Measurements from ENCODE around the gene SLC25A15.

Gene SLC25A15

DNA sequence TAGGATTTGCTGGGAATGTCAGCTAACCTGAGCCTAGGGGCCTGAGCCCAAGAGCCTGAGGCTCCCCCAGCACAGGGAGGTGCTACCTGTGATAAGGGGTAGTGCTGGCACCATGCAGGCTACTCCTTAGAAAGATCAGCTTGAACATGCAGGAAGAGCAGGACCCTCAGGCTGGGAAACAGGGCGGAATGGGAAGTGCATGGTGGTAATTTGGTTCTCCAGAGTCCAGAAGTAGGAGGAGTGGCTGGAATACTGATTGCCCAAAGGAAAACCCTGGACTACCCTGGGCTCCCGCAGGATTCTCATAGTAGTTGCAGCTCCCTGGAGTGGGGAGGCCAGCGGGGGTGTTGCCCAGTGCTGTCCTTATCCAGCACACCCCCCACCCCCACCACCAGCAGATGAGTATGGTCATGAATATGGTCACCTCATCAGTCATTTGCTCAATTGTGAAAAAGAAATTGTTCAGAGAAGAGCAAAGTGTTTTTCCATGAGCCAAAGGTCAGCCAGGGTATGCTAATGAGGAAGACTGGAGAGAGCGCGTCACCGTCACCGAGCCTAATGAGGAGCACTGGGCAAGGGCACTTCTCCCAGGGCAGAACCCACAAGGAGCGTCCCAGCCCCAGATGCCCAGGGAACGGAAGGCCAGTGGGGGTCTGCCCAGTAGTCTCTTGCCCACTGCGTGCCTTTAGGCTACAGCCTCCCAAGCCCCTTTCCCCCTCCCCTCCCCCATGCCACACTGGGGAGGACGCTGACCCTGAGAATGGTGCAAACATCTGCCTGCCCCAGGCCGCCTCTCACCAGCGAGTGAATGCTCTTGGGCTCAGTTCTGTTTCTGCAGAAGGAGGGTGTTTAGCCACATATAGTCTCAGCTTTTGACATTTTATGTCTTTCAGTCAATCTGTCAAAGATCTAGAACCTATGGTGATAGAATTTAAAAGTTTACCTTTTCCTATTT is 5.3 kb downstream of the SLC25A15 start:
- no peak overlapping the region for H3K4me3 Mint-ChIP-seq
- peaks cover 34% of the 10 kb centered on the region for H3K4me1 Mint-ChIP-seq (ENCODE audit: low read depth)
- H3K9me3 Mint-ChIP-seq, result no peaks in the 10 kb centered on the region
- H3K36me3 Mint-ChIP-seq (ENCODE audit: low read depth), result peaks cover 29% of the 10 kb centered on the region
- H3K27me3 Mint-ChIP-seq, result no peaks in the 10 kb centered on the region
- peak overlapping the region; percentile 81 for H3K27ac Mint-ChIP-seq

DNA sequence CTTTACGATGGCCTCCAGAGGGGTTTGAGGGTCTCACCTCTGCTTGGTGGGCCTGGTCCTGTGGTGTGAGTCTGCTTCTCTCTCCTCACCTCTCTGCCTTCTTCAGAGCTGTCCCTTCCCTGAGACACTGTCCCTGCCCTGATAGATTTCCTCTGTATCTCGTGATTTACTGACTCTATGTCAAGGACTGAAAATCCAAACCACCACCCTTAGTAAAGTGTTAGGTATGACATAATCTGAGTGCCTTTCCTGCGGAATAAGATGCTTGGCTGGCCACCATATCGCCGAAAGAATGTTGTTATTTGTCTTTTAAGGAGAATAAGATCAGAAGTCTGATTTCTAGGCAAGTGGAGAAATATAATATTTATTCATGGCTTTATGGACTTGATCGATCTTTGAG is 7.2 kb downstream of the SLC25A15 start:
- H3K36me3 Mint-ChIP-seq (ENCODE audit: low read depth), result peaks cover 35% of the 10 kb centered on the region
- H3K9me3 Mint-ChIP-seq, result no peaks in the 10 kb centered on the region
- no peak overlapping the region for H3K27ac Mint-ChIP-seq
- H3K4me1 Mint-ChIP-seq (ENCODE audit: low read depth), result peaks cover 24% of the 10 kb centered on the region
- H3K4me3 Mint-ChIP-seq, result no peak overlapping the region
- no peaks in the 10 kb centered on the region for H3K27me3 Mint-ChIP-seq

DNA sequence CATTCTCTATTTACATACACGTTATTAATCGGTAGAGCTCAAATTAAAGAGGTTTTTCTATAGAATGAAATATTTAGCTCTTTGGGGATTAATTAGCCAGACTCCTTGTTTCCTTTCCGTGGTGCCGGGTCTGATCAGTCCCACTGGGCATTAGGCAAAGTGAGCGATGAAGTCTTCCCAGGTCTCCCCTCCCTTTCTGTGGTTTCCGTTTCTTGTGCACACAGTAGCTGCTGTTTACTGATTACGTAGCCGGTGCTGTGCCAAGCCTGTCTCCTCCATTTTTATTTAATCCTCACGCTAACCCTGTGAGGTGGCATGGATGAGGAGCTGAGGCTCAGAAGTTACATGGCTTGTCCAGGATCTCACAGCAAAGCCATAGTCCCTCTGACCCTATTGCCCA is 9.0 kb downstream of the SLC25A15 start:
- Mint-ChIP-seq H3K36me3 (ENCODE audit: low read depth) (peaks cover 47% of the 10 kb centered on the region), H3K27ac (peak overlapping the region; percentile 72), H3K4me3 (no peak overlapping the region), H3K4me1 (ENCODE audit: low read depth) (peaks cover 24% of the 10 kb centered on the region), H3K9me3 (no peaks in the 10 kb centered on the region), H3K27me3 (no peaks in the 10 kb centered on the region)

DNA sequence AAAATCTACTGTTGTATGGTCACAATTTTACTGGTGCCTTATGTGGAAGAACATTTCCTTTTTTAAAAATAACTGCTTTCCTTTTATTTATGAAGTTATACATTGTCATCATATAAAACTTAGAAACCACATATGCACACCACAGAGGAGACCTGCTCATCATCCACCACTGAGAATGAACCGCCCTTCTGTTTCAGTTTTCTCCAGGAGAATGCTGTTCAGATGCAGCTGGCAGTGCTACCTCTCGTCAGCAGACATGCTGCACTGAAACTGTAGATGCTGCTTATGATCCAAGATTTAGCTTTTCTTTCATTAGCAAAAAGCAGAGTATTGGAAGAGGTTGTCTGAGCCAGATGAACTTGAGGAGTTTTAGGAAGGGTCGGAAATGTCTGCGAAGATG is 10.1 kb downstream of the SLC25A15 start:
- Mint-ChIP-seq H3K27me3 (no peaks in the 10 kb centered on the region), H3K4me1 (ENCODE audit: low read depth) (peaks cover 14% of the 10 kb centered on the region), H3K4me3 (no peak overlapping the region), H3K9me3 (no peaks in the 10 kb centered on the region), H3K27ac (no peak overlapping the region), H3K36me3 (ENCODE audit: low read depth) (peaks cover 47% of the 10 kb centered on the region)

DNA sequence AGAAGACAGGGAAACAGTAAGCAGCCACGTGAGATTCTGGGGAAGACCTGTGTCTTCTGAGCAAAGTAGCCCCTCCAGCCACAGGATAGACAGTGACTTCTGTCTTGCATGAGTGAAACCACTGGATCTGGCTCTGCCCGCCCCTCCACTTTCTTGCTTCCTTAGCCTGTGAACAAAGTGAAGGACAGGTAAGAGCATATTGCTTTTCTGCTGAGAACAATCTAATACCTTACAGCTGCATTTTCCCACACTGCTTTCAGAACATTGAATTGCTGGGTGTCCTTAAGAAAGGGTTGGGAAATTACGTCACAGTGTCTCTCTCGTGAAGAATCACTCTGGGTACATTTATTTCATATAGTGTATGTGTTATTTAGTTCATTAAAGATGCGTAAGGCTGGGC is 11.1 kb downstream of the SLC25A15 start:
- peaks cover 55% of the 10 kb centered on the region for H3K36me3 Mint-ChIP-seq (ENCODE audit: low read depth)
- H3K4me3 Mint-ChIP-seq, result no peak overlapping the region
- peaks cover 5% of the 10 kb centered on the region for H3K4me1 Mint-ChIP-seq (ENCODE audit: low read depth)
- no peaks in the 10 kb centered on the region for H3K9me3 Mint-ChIP-seq
- H3K27ac Mint-ChIP-seq, result no peak overlapping the region
- no peaks in the 10 kb centered on the region for H3K27me3 Mint-ChIP-seq

DNA sequence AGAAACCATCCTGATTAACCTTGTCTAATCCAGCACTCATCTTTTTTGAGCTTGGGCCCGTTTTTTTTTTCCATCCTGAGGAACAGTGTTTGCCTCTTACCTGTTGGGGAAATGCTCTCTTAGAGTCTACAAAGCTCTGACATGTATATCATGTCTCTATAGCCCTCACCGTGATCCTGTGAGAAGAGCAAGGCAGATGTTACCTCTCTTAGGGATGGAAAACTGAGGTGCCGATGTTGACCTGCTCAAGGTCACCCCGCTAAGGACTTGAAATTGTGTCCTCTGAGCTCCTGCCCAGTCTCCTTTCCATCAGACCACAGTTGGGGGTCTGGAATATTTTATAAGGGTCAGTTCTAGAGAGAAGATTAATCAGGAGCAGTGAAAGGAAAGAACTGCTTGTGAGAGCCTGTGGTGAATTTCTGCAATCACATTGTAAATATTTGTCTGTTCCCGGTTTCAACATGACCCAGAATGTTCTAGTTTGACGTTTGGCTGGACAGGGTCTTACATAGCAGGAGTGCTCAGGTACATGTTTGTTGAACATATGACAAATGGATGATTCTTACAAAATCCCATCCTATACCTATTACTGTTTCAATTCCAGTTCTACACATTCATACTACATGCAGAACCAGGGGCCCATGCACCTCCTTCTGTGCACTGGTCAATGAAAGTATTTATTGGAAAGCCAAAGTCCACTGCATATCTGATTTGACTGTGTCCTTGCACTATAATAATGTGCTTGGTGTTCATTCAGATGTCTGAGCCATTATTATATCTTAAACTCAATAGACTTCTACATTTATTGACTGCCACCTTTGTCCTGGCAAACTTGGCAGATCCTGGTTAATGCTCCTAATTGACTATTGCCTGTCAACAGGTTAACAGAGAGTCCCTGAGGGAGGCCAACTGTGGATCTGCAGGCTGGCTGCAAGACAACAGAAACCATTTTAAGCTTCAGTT is 12.1 kb downstream of the SLC25A15 start:
- Mint-ChIP-seq H3K9me3 (no peaks in the 10 kb centered on the region), H3K4me3 (no peak overlapping the region), H3K27me3 (no peaks in the 10 kb centered on the region), H3K27ac (no peak overlapping the region), H3K36me3 (ENCODE audit: low read depth) (peaks cover 63% of the 10 kb centered on the region), H3K4me1 (ENCODE audit: low read depth) (peaks cover 5% of the 10 kb centered on the region)

DNA sequence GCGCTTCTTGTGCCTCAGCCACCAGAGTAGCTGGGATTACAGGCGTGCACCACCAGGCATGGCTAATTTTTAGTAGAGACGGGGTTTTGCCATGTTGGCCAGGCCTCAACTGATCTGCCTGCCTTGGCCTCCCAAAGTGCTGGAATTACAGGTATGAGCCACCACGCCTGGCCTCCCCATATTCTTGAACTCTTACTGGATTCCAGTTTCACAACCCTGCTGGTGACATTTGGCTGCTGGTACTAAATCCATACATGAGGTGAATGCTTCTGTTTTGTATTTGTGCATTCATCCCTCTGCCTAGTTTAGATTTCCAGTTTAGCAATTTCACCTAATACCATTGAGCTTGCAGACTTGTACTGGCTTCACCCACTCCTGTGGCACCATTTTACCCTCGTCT is 13.9 kb downstream of the SLC25A15 start:
- H3K4me3 Mint-ChIP-seq, result no peak overlapping the region
- H3K4me1 Mint-ChIP-seq (ENCODE audit: low read depth), result peaks cover 5% of the 10 kb centered on the region
- no peak overlapping the region for H3K27ac Mint-ChIP-seq
- no peaks in the 10 kb centered on the region for H3K27me3 Mint-ChIP-seq
- no peaks in the 10 kb centered on the region for H3K9me3 Mint-ChIP-seq
- H3K36me3 Mint-ChIP-seq (ENCODE audit: low read depth), result peaks cover 76% of the 10 kb centered on the region

DNA sequence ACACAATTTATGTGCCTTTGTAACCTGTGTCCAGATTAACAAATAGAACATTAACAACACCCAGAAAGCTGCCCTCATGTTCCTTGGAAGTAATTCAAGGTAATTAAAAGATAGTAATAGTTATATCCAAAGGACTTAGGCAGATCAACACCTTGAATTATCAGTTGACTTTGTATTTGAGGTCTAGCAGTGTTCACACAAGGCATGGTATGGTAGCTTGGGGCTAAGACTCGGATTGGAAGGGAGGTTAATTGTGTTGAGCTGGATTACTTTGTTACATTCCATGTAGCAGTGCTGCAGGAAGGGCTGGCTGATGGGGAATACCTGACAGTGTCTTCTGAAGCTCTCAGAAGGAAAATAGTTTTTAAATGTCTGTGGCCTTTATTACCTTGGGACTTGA is 16.8 kb downstream of the SLC25A15 start:
- H3K4me1 Mint-ChIP-seq (ENCODE audit: low read depth), result no peaks in the 10 kb centered on the region
- H3K4me3 Mint-ChIP-seq, result no peak overlapping the region
- no peaks in the 10 kb centered on the region for H3K9me3 Mint-ChIP-seq
- no peak overlapping the region for H3K27ac Mint-ChIP-seq
- H3K36me3 Mint-ChIP-seq (ENCODE audit: low read depth), result peaks cover 79% of the 10 kb centered on the region
- no peaks in the 10 kb centered on the region for H3K27me3 Mint-ChIP-seq

DNA sequence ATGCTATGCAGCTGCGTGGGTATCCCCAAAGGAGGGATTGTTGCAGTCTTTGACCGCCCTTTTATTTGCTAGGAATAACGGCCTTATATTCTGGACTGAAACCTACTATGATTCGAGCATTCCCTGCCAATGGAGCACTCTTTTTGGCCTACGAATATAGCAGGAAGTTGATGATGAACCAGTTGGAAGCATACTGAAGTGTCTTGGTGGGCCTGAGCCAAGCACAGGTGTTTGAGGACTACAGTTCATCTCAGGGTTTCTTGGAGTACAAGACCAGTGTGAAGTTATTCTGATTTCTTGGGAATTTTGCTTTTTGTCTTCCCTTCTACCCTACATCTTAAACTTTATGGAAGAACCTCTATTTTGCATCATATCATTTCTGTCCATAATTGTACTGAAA is 20.1 kb downstream of the SLC25A15 start:
- peaks cover 72% of the 10 kb centered on the region for H3K36me3 Mint-ChIP-seq (ENCODE audit: low read depth)
- no peak overlapping the region for H3K4me3 Mint-ChIP-seq
- H3K27ac Mint-ChIP-seq, result no peak overlapping the region
- H3K9me3 Mint-ChIP-seq, result no peaks in the 10 kb centered on the region
- H3K4me1 Mint-ChIP-seq (ENCODE audit: low read depth), result no peaks in the 10 kb centered on the region
- H3K27me3 Mint-ChIP-seq, result no peaks in the 10 kb centered on the region

DNA sequence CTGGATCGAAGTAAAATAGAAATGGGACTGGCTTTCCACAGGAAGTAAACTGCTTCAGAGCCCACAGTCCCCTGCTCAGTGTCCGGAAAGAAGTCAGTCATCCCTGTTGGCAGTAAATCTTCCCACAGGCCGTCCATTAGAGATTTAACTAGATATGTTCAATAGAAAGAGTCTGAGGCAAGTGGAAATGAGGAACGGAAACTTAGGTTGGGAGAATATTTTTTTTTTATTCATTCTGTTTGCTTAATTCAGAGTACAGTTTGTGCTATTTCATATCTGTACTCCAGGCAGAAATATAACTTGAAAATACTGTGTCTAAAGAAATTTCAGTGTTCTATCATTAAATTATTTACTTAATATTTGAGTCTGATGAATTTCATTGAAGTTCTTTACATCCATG is 22.7 kb downstream of the SLC25A15 start:
- peaks cover 66% of the 10 kb centered on the region for H3K36me3 Mint-ChIP-seq (ENCODE audit: low read depth)

DNA sequence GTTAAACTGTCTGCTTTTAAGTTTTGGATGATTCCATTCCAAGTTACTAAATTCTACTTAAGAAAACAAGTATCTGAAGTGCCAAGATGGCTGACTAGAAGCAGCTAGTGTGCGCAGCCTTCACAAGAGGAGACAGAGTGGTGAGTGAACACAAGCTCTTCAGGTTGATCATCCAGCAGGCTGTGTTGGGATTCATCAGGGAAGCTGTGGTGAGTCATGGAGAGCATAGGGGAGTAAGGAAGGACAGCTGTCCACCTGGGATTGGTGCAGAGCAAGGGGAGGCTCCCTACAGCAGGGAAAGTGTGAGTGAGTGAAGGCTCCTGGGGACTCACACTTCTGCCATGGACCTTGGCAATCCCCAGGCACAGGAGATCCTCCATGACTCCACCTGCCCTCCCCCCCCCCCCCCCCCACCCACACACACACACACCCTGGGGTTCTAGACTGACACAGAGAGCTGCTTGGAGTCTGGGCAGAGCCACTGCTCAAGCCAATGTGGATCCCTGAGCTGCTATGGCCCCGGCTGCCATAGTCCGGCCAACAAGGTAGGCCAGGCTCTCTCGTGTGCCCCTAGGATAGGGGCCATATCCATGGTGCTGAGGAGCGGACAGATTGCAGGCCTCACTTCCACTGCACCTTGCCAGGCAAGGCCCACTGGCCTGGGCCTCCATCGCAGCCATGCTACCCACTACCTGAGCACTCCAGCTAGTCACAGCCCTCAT is 23.5 kb downstream of the SLC25A15 start:
- H3K27me3 Mint-ChIP-seq, result no peaks in the 10 kb centered on the region
- no peaks in the 10 kb centered on the region for H3K4me1 Mint-ChIP-seq (ENCODE audit: low read depth)
- no peak overlapping the region for H3K27ac Mint-ChIP-seq
- H3K4me3 Mint-ChIP-seq, result no peak overlapping the region
- peaks cover 18% of the 10 kb centered on the region for H3K9me3 Mint-ChIP-seq
- peaks cover 64% of the 10 kb centered on the region for H3K36me3 Mint-ChIP-seq (ENCODE audit: low read depth)

More for the DNA sequence above, 22.7 kb downstream of the SLC25A15 start:
- Mint-ChIP-seq H3K4me3 (no peak overlapping the region), H3K27ac (peak overlapping the region; percentile 9), H3K27me3 (no peaks in the 10 kb centered on the region), H3K4me1 (ENCODE audit: low read depth) (no peaks in the 10 kb centered on the region), H3K9me3 (peaks cover 18% of the 10 kb centered on the region)

DNA sequence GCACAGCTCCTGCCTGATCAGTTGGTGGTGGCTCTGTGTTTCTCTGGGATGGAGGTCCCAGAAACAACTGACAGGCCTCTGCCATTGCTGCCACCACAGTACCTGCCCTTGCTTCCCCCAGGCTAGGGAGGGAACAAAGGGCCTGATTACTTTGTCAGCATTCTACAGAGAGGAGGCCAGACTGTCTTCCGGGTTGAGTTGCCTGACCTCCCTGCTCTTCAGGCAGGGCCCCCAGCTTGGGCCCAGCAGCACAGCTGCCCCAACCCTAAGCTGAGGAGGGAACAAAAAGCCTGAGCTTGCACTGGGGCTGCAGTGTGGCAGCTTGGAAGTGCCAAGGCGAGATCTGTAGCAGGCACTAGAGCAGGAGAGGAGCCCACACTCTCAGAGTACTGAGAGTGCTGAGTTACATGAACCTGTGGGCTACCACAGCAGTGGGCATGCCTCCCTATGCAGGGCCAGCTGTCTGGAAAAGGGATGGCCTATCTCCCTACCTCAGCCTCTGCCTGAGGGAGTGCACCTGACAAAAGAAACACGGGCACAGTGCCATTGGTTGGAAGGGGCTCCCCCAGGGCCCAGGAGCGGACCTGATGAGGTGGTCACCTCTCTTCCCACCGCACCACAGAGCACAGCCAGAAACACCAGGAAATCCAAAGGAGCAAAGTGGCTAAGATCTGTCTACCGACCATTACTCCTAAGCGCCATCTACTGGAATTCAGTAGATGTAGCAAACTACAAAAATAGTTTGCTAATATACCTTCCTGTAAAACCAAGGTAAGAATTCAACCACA is 24.4 kb downstream of the SLC25A15 start:
- H3K27me3 Mint-ChIP-seq, result no peaks in the 10 kb centered on the region
- peaks cover 18% of the 10 kb centered on the region for H3K9me3 Mint-ChIP-seq
- H3K4me3 Mint-ChIP-seq, result no peak overlapping the region
- H3K4me1 Mint-ChIP-seq (ENCODE audit: low read depth), result no peaks in the 10 kb centered on the region
- no peak overlapping the region for H3K27ac Mint-ChIP-seq
- peaks cover 58% of the 10 kb centered on the region for H3K36me3 Mint-ChIP-seq (ENCODE audit: low read depth)

DNA sequence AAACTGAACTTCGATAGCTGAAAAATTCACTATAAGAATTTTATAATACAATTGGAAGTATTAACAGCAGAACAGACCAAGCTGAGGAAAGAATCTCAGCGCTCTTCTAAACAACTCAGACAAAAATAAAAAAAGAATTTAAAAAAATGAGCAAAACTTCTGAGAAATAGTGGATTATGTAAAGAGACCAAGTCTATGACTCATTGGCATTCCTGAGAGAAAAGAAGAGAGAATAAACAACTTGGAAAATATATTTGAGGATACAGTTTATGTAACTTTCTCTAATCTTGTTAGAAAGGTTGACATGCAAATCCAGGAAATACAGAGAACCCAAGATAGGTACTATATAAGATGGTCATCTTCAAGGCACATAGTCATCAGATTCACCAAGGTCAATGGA is 25.4 kb downstream of the SLC25A15 start:
- Mint-ChIP-seq H3K4me3 (no peak overlapping the region), H3K36me3 (ENCODE audit: low read depth) (peaks cover 49% of the 10 kb centered on the region), H3K9me3 (peaks cover 18% of the 10 kb centered on the region), H3K27ac (no peak overlapping the region), H3K27me3 (no peaks in the 10 kb centered on the region), H3K4me1 (ENCODE audit: low read depth) (peaks cover 8% of the 10 kb centered on the region)

DNA sequence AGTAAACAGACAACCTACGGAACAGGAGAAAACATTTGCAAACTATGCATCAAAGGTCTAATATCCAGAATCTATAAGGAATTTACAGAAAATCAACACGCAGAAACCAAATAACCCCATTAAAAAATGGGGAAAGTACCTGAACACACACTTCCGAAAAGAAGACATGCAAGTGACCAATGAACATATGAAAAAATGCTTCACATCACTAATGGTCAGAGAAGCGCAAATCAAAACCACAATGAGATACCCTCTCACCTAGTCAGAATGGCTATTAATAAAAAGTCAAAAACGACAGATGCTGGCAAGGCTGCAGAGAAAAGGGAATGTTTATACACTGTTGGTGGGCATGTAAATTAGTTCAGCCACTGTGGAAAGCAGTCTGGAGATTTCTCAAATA is 29.5 kb downstream of the SLC25A15 start:
- H3K4me3 Mint-ChIP-seq, result no peak overlapping the region

More for the DNA sequence above, 29.5 kb downstream of the SLC25A15 start:
- peaks cover 18% of the 10 kb centered on the region for H3K9me3 Mint-ChIP-seq
- no peak overlapping the region for H3K27ac Mint-ChIP-seq
- peaks cover 17% of the 10 kb centered on the region for H3K4me1 Mint-ChIP-seq (ENCODE audit: low read depth)
- H3K36me3 Mint-ChIP-seq (ENCODE audit: low read depth), result peaks cover 28% of the 10 kb centered on the region
- H3K27me3 Mint-ChIP-seq, result no peaks in the 10 kb centered on the region
